Stomach (tissue), 4 donors: ENCODE results near the gene ACP2.

ENCODE experiments used
- CTCF ChIP-seq, 7 experiments: fragments of 450-650 bp in 4 of 7; fragments of 200-600 bp in 3 of 7; sonication (generic) in 3 of 7; IDR thresholded peaks; one replicate each; pipeline ENCODE4 v1.5.1; 2016 to 2019; ENCODE audit warnings: antibody characterized with exemption in 7 of 7, control low read depth in 2 of 7, mild to moderate bottlenecking in 1 of 7
- POLR2A ChIP-seq, 4 donors: fragments of 450-650 bp; IDR thresholded peaks; one replicate each; pipeline ENCODE4 v1.6.1; 2016; ENCODE audit warnings: antibody characterized with exemption in 4 of 4, control low read depth in 2 of 4, mild to moderate bottlenecking in 1 of 4, moderate library complexity in 1 of 4
- POLR2AphosphoS5 ChIP-seq, 3 donors: sonication (generic); formaldehyde crosslinking; IDR thresholded peaks; one replicate each; pipeline ENCODE4 v1.6.1; 2016; ENCODE audit warnings: antibody characterized with exemption in 3 of 3

GRCh38 chr11:47241841-47242301 is 6.7 kb downstream of the ACP2 start:
- TF ChIP-seq CTCF (IDR thresholded peaks at IDR 0.05) (no peak), POLR2AphosphoS5 (IDR thresholded peaks at IDR 0.05) (no peak), POLR2A (IDR thresholded peaks at IDR 0.05) (no peak)
